Ovary (tissue), 3 donors: Measurements from ENCODE around the gene CLTC.

Experiments
- EP300 ChIP-seq: sonication (generic); formaldehyde crosslinking; IDR thresholded peaks from one replicate; pipeline ENCODE4 v1.6.1; 2017; ENCODE audit warnings: antibody characterized with exemption
- TF ChIP-seq, protein P1 (sequence below), 3 donors: fragments of 450-650 bp in 2 of 3; fragments of 200-600 bp in 1 of 3; IDR thresholded peaks; one replicate each; pipeline versions ENCODE4 v1.5.1 to v1.8.0; 2016 to 2022; ENCODE audit warnings: antibody characterized with exemption in 3 of 3, mild to moderate bottlenecking in 1 of 3
- donor health status: DM: no; HTN: no; CAD: no.

DNA sequence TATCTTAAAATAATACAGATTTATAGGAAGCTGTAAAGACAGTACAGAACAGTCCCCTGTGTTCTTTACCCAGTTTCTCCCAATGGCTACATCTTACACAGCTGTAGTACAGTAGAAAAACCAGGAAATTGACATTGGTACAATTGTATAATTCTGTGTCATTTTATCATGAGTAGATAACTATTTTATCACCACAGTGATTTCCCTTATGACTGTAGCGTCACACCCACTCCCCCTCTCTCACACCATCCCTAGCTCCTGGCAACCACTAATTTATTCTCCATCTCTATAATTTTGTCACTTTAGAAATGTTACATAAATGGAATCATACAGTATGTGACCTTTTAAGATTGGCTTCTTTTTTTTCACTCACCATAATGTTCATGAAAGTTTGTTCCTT lies 30.9 kb downstream of the CLTC start:
- TF ChIP-seq, protein P1, sequence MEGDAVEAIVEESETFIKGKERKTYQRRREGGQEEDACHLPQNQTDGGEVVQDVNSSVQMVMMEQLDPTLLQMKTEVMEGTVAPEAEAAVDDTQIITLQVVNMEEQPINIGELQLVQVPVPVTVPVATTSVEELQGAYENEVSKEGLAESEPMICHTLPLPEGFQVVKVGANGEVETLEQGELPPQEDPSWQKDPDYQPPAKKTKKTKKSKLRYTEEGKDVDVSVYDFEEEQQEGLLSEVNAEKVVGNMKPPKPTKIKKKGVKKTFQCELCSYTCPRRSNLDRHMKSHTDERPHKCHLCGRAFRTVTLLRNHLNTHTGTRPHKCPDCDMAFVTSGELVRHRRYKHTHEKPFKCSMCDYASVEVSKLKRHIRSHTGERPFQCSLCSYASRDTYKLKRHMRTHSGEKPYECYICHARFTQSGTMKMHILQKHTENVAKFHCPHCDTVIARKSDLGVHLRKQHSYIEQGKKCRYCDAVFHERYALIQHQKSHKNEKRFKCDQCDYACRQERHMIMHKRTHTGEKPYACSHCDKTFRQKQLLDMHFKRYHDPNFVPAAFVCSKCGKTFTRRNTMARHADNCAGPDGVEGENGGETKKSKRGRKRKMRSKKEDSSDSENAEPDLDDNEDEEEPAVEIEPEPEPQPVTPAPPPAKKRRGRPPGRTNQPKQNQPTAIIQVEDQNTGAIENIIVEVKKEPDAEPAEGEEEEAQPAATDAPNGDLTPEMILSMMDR (IDR thresholded peaks at IDR 0.05), result no peak
- no peak for TF ChIP-seq EP300
